SK-N-MC (cell line): ENCODE data around the gene EDRF1.

Experiments used
- DNase-seq: peaks from one replicate; pipeline ENCODE4 v3.0.0-alpha.2; 2011; ENCODE audit warnings: low read depth, low spot score
- H3K27ac ChIP-seq: fragments of 200-600 bp; sonication (generic); 2 replicates; pipeline ENCODE4 v1.5.1; 2016; ENCODE audit warnings: mixed run types
- H3K36me3 ChIP-seq: fragments of 200-600 bp; sonication (generic); 2 replicates; pipeline ENCODE4 v1.6.1; 2017; ENCODE audit warnings: antibody characterized with exemption, low read length, mixed read lengths; ENCODE audit not compliant: insufficient read depth
- H3K4me3 ChIP-seq: fragments of 200-600 bp; sonication (generic); 2 replicates; pipeline ENCODE4 v1.5.1; 2016
- H3K9ac ChIP-seq: fragments of 200-600 bp; sonication (generic); 2 replicates; pipeline ENCODE4 v1.8.0; 2017; ENCODE audit warnings: mixed run types, mixed read lengths; ENCODE audit not compliant: insufficient read length
- H3K9me3 ChIP-seq: fragments of 200-600 bp; sonication (generic); 2 replicates; pipeline ENCODE4 v1.6.1; 2017; ENCODE audit warnings: low read depth, mild to moderate bottlenecking, antibody characterized with exemption, low read length, moderate library complexity, mixed read lengths
- EZH2 ChIP-seq: fragments of 200-600 bp; sonication (generic); IDR thresholded peaks from one replicate; pipeline ENCODE4 v1.6.1; 2017; ENCODE audit warnings: antibody characterized with exemption
- FOXP2 ChIP-seq: optimal IDR thresholded peaks from 2 replicates; pipeline ENCODE3; 2011; ENCODE audit warnings: mild to moderate bottlenecking, moderate library complexity; ENCODE audit not compliant: insufficient read depth; ENCODE audit errors: extremely low read length, control extremely low read depth
- POLR2AphosphoS5 ChIP-seq: IDR thresholded peaks from 2 replicates; pipeline ENCODE4 v1.6.1; 2012; ENCODE audit warnings: mild to moderate bottlenecking, low read depth, low read length, borderline replicate concordance

The EDRF1 gene

GRCh38 chr10:125785791-125786190, 66.3 kb downstream of the EDRF1 start:
- TF ChIP-seq POLR2AphosphoS5 (no peak), EZH2 (no peak), FOXP2 (no peak)
- H3K36me3 ChIP-seq: no peaks in the 10 kb centered on the region
- no peak for DNase-seq
- H3K9ac ChIP-seq: no peak overlapping the region
- no peak overlapping the region for H3K4me3 ChIP-seq
- no peak overlapping the region for H3K27ac ChIP-seq
- no peaks in the 10 kb centered on the region for H3K9me3 ChIP-seq

DNA sequence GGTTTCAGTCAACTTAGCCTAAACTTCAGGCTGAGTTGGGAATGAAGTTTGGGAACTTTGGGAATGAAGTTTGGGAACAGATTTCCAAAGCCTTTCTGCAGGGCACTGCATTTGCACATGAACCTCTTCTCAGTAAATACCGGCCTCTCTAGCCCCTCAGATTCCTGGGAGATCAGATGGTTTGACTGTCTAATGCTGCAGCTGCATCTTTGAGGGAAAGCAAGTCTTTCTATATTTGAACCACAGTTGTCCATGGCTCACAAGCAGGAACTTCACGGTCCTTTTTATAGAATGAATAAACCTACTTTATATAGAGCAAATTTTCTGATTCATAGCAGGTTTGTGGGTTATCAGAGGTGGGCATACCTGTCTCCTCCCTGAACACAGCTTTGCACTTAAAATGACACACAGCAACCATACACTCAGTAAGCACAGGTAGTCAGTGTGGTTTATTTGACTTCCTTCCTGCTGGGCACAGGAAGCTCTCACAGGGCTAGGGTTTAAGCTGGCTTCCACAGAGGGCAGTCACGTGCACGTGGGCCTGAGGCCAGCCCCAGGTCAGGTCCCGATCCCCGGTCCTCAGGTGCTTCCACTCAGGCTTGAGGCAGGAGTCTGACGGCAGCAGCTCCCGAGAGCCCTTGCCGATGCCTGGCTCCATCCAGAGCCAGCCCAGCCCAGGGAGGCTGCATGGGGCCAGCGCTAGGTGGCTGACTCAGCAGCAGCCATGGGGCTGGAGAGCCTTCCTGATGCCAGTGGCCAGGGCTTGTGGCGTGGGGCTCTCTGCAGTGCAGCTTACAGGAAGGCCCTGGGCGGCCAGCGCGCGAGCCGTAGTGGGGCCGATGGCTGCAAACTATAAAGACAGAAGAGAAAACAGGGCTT, 68.9 kb downstream of the EDRF1 start:
- no peak overlapping the region for H3K27ac ChIP-seq
- TF ChIP-seq POLR2AphosphoS5: no peak
- TF ChIP-seq EZH2: no peak
- TF ChIP-seq FOXP2: no peak
- DNase-seq: no peak
- H3K9ac ChIP-seq: no peak overlapping the region
- no peak overlapping the region for H3K4me3 ChIP-seq
- no peaks in the 10 kb centered on the region for H3K9me3 ChIP-seq
- no peaks in the 10 kb centered on the region for H3K36me3 ChIP-seq

DNA sequence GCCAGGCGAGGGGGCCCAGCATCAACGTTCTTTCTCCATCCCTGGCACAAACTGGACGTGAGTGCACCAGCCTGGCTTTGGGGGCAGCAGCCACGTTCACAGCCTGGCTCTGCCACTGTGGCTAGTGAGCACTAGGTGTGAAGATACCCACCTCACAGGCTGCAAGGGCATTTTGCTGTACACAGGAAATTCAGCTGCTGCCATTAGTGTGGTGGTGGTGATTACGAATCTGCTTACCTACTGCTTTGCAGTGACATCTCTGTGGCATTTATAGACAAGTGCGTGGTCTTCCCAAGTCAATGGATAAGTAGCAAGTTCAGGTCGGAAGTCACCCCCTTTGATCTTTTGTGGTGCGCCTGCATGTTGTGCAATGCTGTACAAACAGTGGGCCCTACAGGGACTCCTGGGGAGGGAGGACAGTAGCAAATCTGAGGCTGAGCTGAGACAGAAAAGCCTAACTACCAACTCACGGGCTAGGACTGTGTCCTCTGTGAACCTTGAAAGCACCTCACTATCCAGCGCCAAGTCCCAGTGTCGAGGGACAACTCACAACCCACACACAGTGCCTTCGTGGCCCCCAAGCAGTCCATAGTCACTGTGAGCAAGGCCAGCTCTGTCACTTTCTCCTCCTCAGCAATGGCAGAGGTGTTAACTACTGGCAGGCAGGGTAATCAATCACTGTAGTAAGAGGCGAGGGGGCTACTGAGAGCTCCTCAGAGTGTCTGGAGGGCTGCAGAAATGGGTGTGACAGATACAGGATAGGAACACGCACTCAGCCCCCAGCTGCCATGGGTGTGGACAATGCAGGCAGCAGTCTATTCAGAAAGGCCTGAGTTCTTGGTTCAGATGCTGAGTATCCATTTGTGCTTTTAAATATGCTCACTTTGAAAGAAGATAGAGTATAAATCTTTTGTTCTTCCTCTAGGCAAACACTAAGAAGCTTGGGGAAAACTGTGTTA, 73.1 kb downstream of the EDRF1 start:
- no peak for TF ChIP-seq FOXP2
- TF ChIP-seq POLR2AphosphoS5: no peak
- TF ChIP-seq EZH2: no peak
- Histone ChIP-seq H3K27ac (no peak overlapping the region), H3K4me3 (no peak overlapping the region), H3K9ac (no peak overlapping the region), H3K9me3 (no peaks in the 10 kb centered on the region), H3K36me3 (no peaks in the 10 kb centered on the region; the same call in 1 of the 2 replicates)
- DNase-seq: no peak

GRCh38 chr10:125795128-125795527, 75.6 kb downstream of the EDRF1 start:
- no peaks in the 10 kb centered on the region for H3K9me3 ChIP-seq
- TF ChIP-seq FOXP2: no peak
- TF ChIP-seq EZH2: no peak
- no peak for TF ChIP-seq POLR2AphosphoS5
- H3K4me3 ChIP-seq: no peak overlapping the region
- no peak for DNase-seq
- no peak overlapping the region for H3K27ac ChIP-seq
- no peak overlapping the region for H3K9ac ChIP-seq
- no peaks in the 10 kb centered on the region; the same call in 1 of the 2 replicates for H3K36me3 ChIP-seq

GRCh38 chr10:125795637-125796190, 76.2 kb downstream of the EDRF1 start:
- H3K4me3 ChIP-seq: no peak overlapping the region
- no peak for DNase-seq

GRCh38 chr10:125797424-125797823, 77.9 kb downstream of the EDRF1 start:
- TF ChIP-seq EZH2: no peak
- TF ChIP-seq POLR2AphosphoS5: no peak
- no peak for TF ChIP-seq FOXP2
- no peak for DNase-seq
- Histone ChIP-seq H3K9me3 (no peaks in the 10 kb centered on the region), H3K27ac (no peak overlapping the region), H3K4me3 (no peak overlapping the region), H3K36me3 (no peaks in the 10 kb centered on the region; the same call in 1 of the 2 replicates), H3K9ac (no peak overlapping the region)

More at GRCh38 chr10:125795637-125796190, 76.2 kb downstream of the EDRF1 start:
- Histone ChIP-seq H3K9ac (no peak overlapping the region), H3K36me3 (no peaks in the 10 kb centered on the region; the same call in 1 of the 2 replicates), H3K9me3 (no peaks in the 10 kb centered on the region), H3K27ac (no peak overlapping the region)
- TF ChIP-seq FOXP2 (no peak), POLR2AphosphoS5 (no peak), EZH2 (no peak)

DNA sequence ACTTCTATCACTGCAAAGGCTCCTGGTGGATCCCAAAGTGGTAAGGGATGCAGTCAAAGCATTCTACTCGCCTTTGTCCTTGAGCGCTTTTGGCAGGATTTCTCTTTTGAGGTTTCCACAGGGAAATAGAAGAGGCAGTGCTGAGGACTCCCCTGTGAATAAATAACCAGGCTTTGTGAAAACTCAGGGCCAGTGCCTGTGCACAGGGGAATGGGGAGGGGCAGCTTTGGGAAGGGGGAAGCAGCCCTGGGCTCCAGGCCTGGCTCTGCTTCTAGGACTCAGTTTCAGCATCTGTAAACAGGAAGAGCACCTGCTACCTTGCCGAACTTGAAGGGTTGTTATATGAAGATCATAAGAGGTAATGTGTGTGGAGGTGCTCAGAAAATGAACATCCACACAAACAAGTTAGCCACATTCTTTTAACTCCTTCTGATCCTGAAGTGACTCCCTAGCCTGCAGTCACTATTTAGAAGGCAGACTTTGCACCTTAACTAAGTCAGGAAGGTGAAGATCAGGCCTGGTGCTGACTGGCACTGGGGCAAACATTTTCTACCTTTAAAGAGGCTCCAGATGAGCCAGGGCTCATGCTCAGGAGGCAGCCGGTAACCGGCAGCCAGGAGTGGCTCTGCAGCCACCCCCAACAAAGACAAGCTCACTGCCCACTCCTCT, 78.6 kb downstream of the EDRF1 start:
- Histone ChIP-seq H3K4me3 (no peak overlapping the region), H3K27ac (no peak overlapping the region), H3K36me3 (no peaks in the 10 kb centered on the region; the same call in 1 of the 2 replicates), H3K9ac (no peak overlapping the region), H3K9me3 (no peaks in the 10 kb centered on the region)
- DNase-seq: no peak
- TF ChIP-seq EZH2 (no peak), FOXP2 (no peak)
